Adipocyte (in vitro differentiated cells): Measurements from ENCODE around the gene NUP210.
"Not testable (repeated sequence)": the region's sequence is repeated elsewhere in the genome, so short reads cannot be mapped to it uniquely, and the experiment has no call there.

Source experiments
- DNase-seq: peaks from one replicate; pipeline ENCODE4 v3.0.0-alpha.2; 2015; ENCODE audit warnings: low read depth
- H3K27me3 ChIP-seq: replicated peaks from 2 replicates; pipeline ENCODE4 v1.7.0; 2013; ENCODE audit warnings: mild to moderate bottlenecking, low read length, moderate library complexity; ENCODE audit not compliant: control insufficient read depth, insufficient read depth
- H3K36me3 ChIP-seq: 2 replicates; pipeline ENCODE4 v1.7.0; 2013; ENCODE audit warnings: low read length, mild to moderate bottlenecking, moderate library complexity; ENCODE audit not compliant: control insufficient read depth, insufficient read depth, severe bottlenecking
- H3K4me1 ChIP-seq: 2 replicates; pipeline ENCODE4 v1.7.0; 2013; ENCODE audit warnings: mild to moderate bottlenecking, low read length, moderate library complexity; ENCODE audit not compliant: control insufficient read depth, insufficient read depth
- H3K4me3 ChIP-seq: 2 replicates; pipeline ENCODE4 v1.7.0; 2013; ENCODE audit warnings: mild to moderate bottlenecking, low read length, moderate library complexity
- H3K9ac ChIP-seq: 2 replicates; pipeline ENCODE4 v1.7.0; 2013; ENCODE audit warnings: mild to moderate bottlenecking, low read length, moderate library complexity
- H3K9me3 ChIP-seq: 2 replicates; pipeline ENCODE4 v1.7.0; 2013; ENCODE audit warnings: mild to moderate bottlenecking, low read length, moderate library complexity; ENCODE audit not compliant: control insufficient read depth

NUP210 gene

GRCh38 chr3:13380971-13381370 is 39.2 kb downstream of the NUP210 start:
- H3K9ac ChIP-seq = no peak overlapping the region
- no peaks in the 10 kb centered on the region for H3K27me3 ChIP-seq
- peaks cover 25% of the 10 kb centered on the region for H3K4me1 ChIP-seq
- no peaks in the 10 kb centered on the region for H3K9me3 ChIP-seq
- DNase-seq = no peak
- H3K36me3 ChIP-seq = no peaks in the 10 kb centered on the region
- H3K4me3 ChIP-seq = no peak overlapping the region

- no peaks in the 10 kb centered on the region for H3K36me3 ChIP-seq
- peak; percentile 83 for DNase-seq
- H3K4me3 ChIP-seq = no peak overlapping the region
These were observed 40.8 kb downstream of the NUP210 start for GRCh38 chr3:13379201-13379830.

GRCh38 chr3:13378155-13378554 is 42.0 kb downstream of the NUP210 start:
- Histone ChIP-seq H3K9ac (no peak overlapping the region), H3K4me3 (no peak overlapping the region), H3K4me1 (peaks cover 25% of the 10 kb centered on the region), H3K9me3 (no peaks in the 10 kb centered on the region), H3K27me3 (peaks cover 4% of the 10 kb centered on the region), H3K36me3 (no peaks in the 10 kb centered on the region)
- DNase-seq = peak; percentile 20

More at GRCh38 chr3:13379201-13379830, 40.8 kb downstream of the NUP210 start:
- no peaks in the 10 kb centered on the region for H3K9me3 ChIP-seq
- peaks cover 4% of the 10 kb centered on the region for H3K27me3 ChIP-seq
- H3K9ac ChIP-seq = no peak overlapping the region
- H3K4me1 ChIP-seq = peaks cover 25% of the 10 kb centered on the region

- not testable (repeated sequence) for H3K27me3 ChIP-seq, H3K9me3 ChIP-seq, DNase-seq, H3K4me3 ChIP-seq, H3K9ac ChIP-seq, H3K36me3 ChIP-seq
- peaks cover 25% of the 10 kb centered on the region for H3K4me1 ChIP-seq
These were observed 42.4 kb downstream of the NUP210 start for GRCh38 chr3:13377741-13378140.

- Histone ChIP-seq H3K9ac (no peak overlapping the region), H3K4me1 (peaks cover 25% of the 10 kb centered on the region), H3K4me3 (no peak overlapping the region), H3K27me3 (peaks cover 5% of the 10 kb centered on the region), H3K36me3 (no peaks in the 10 kb centered on the region), H3K9me3 (no peaks in the 10 kb centered on the region)
- no peak for DNase-seq
These were observed 43.1 kb downstream of the NUP210 start for GRCh38 chr3:13377021-13377420.

GRCh38 chr3:13376091-13376490 is 44.0 kb downstream of the NUP210 start:
- Histone ChIP-seq H3K36me3 (no peaks in the 10 kb centered on the region), H3K9me3 (no peaks in the 10 kb centered on the region), H3K27me3 (peaks cover 14% of the 10 kb centered on the region), H3K9ac (no peak overlapping the region), H3K4me1 (peaks cover 25% of the 10 kb centered on the region), H3K4me3 (no peak overlapping the region)
- no peak for DNase-seq

GRCh38 chr3:13375464-13375863 is 44.7 kb downstream of the NUP210 start:
- H3K9ac ChIP-seq = no peak overlapping the region
- H3K27me3 ChIP-seq = peaks cover 19% of the 10 kb centered on the region
- no peaks in the 10 kb centered on the region for H3K36me3 ChIP-seq
- H3K9me3 ChIP-seq = no peaks in the 10 kb centered on the region
- DNase-seq = no peak
- H3K4me3 ChIP-seq = no peak overlapping the region
- H3K4me1 ChIP-seq = peaks cover 21% of the 10 kb centered on the region

GRCh38 chr3:13373975-13374586 is 46.0 kb downstream of the NUP210 start:
- Histone ChIP-seq H3K4me3 (no peak overlapping the region), H3K36me3 (no peaks in the 10 kb centered on the region), H3K4me1 (peaks cover 7% of the 10 kb centered on the region), H3K27me3 (peaks cover 26% of the 10 kb centered on the region), H3K9me3 (no peaks in the 10 kb centered on the region), H3K9ac (no peak overlapping the region)
- no peak for DNase-seq

- Histone ChIP-seq H3K9ac (no peak overlapping the region), H3K36me3 (no peaks in the 10 kb centered on the region), H3K9me3 (peaks cover 4% of the 10 kb centered on the region), H3K4me1 (no peaks in the 10 kb centered on the region), H3K4me3 (no peak overlapping the region), H3K27me3 (peaks cover 31% of the 10 kb centered on the region)
- DNase-seq = no peak
These were observed 47.5 kb downstream of the NUP210 start for GRCh38 chr3:13372656-13373055.

GRCh38 chr3:13372126-13372525 is 48.0 kb downstream of the NUP210 start:
- Histone ChIP-seq H3K27me3 (peaks cover 31% of the 10 kb centered on the region), H3K9me3 (peaks cover 4% of the 10 kb centered on the region), H3K4me3 (no peak overlapping the region), H3K36me3 (no peaks in the 10 kb centered on the region), H3K9ac (no peak overlapping the region), H3K4me1 (no peaks in the 10 kb centered on the region)
- DNase-seq = no peak

GRCh38 chr3:13371100-13372075 is 48.7 kb downstream of the NUP210 start:
- H3K9ac ChIP-seq = no peak overlapping the region
- no peaks in the 10 kb centered on the region for H3K36me3 ChIP-seq
- peaks cover 4% of the 10 kb centered on the region for H3K9me3 ChIP-seq
- peaks cover 31% of the 10 kb centered on the region for H3K27me3 ChIP-seq
- H3K4me1 ChIP-seq = no peaks in the 10 kb centered on the region
- DNase-seq = no peak
- no peak overlapping the region for H3K4me3 ChIP-seq
